Stomach (tissue), 4 donors: ENCODE data around the gene KLHL22.

Experiments
- POLR2AphosphoS5 ChIP-seq, 3 donors: sonication (generic); formaldehyde crosslinking; IDR thresholded peaks; one replicate each; pipeline ENCODE4 v1.6.1; 2016; ENCODE audit warnings: antibody characterized with exemption in 3 of 3
- TF ChIP-seq, protein P1 (sequence below), 7 experiments: fragments of 450-650 bp in 4 of 7; fragments of 200-600 bp in 3 of 7; sonication (generic) in 3 of 7; IDR thresholded peaks; one replicate each; pipeline ENCODE4 v1.5.1; 2016 to 2019; ENCODE audit warnings: antibody characterized with exemption in 7 of 7, control low read depth in 2 of 7, mild to moderate bottlenecking in 1 of 7

DNA sequence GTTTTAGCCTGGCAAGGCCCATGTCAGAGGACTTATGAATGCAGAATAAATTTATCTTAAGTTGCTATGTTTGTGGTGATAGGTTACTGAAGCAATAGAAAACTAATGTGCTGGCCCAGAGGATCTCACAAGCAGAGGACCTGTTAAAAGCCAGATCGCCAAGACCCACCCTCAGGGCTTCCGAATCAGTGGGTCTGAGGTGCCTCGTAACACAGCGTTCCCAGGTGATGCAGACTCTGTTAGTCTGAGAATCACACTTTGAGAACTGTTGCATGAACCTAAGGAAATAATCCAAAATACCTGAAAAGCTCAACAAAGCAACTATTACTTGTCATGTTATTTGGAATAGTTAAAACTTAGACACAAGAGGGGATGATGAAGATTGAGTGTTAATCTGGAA lies 51.3 kb downstream of the KLHL22 start:
- no peak for TF ChIP-seq POLR2AphosphoS5 (IDR thresholded peaks at IDR 0.05)
- TF ChIP-seq, protein P1, sequence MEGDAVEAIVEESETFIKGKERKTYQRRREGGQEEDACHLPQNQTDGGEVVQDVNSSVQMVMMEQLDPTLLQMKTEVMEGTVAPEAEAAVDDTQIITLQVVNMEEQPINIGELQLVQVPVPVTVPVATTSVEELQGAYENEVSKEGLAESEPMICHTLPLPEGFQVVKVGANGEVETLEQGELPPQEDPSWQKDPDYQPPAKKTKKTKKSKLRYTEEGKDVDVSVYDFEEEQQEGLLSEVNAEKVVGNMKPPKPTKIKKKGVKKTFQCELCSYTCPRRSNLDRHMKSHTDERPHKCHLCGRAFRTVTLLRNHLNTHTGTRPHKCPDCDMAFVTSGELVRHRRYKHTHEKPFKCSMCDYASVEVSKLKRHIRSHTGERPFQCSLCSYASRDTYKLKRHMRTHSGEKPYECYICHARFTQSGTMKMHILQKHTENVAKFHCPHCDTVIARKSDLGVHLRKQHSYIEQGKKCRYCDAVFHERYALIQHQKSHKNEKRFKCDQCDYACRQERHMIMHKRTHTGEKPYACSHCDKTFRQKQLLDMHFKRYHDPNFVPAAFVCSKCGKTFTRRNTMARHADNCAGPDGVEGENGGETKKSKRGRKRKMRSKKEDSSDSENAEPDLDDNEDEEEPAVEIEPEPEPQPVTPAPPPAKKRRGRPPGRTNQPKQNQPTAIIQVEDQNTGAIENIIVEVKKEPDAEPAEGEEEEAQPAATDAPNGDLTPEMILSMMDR (IDR thresholded peaks at IDR 0.05) = no peak
